A673 (cell line): ENCODE measurements around the gene EXOC6. TPM values are rescaled to one million over a fixed set of nuclear protein-coding genes. Genes with fewer than 3 reads are reported as not detected.

Source experiments
- BruUV-seq: library from RNA; stranded (reverse); fragments of 400-500 nt; replicated peaks from 2 replicates; lab custom pipeline; 2021; lab: Mats Ljungman, UMichigan
- CTCF ChIA-PET: fragments of 300-600 bp; sonication (Branson Sonifier 250); formaldehyde crosslinking; loops from one replicate; lab custom pipeline; 2022; ENCODE audit warnings: antibody characterized with exemption; lab: Charles Lee
- POLR2A ChIA-PET: fragments of 300-600 bp; sonication (Branson Sonifier 250); formaldehyde crosslinking; loops from one replicate; lab custom pipeline; 2022; ENCODE audit warnings: antibody characterized with exemption; ENCODE audit not compliant: low non-redundant PET; lab: Charles Lee
- DNase-seq: peaks from one replicate; pipeline ENCODE4 v3.0.0-alpha.2; 2015; ENCODE audit warnings: low spot score
- H3K27ac ChIP-seq: fragments of 200-600 bp; sonication (generic); 2 replicates; pipeline ENCODE4 v1.5.1; 2016; ENCODE audit warnings: mixed run types, low read depth, mild to moderate bottlenecking, mixed read lengths, antibody characterized with exemption, low read length; ENCODE audit not compliant: poor library complexity, severe bottlenecking
- H3K27me3 ChIP-seq: fragments of 200-600 bp; sonication (generic); replicated peaks from 2 replicates; pipeline ENCODE4 v1.6.1; 2017; ENCODE audit warnings: mixed run types, low read depth, mild to moderate bottlenecking, mixed read lengths, antibody characterized with exemption, low read length; ENCODE audit not compliant: insufficient read depth, poor library complexity
- H3K36me3 ChIP-seq: fragments of 200-600 bp; sonication (generic); 2 replicates; pipeline ENCODE4 v1.6.1; 2016; ENCODE audit warnings: mixed run types, mild to moderate bottlenecking, mixed read lengths, antibody characterized with exemption, low read length; ENCODE audit not compliant: insufficient read depth, poor library complexity, severe bottlenecking
- H3K4me1 ChIP-seq: fragments of 200-600 bp; sonication (generic); 2 replicates; pipeline ENCODE4 v1.6.1; 2017; ENCODE audit warnings: mixed run types, mild to moderate bottlenecking, mixed read lengths, antibody characterized with exemption, low read length; ENCODE audit not compliant: insufficient read depth, poor library complexity, severe bottlenecking
- H3K4me3 ChIP-seq: fragments of 200-600 bp; sonication (generic); 2 replicates; pipeline ENCODE4 v1.5.1; 2016; ENCODE audit warnings: low read depth, mixed run types, mild to moderate bottlenecking, mixed read lengths, low read length; ENCODE audit not compliant: poor library complexity, severe bottlenecking
- H3K9me3 ChIP-seq: fragments of 200-600 bp; sonication (generic); 2 replicates; pipeline ENCODE4 v1.6.1; 2016; ENCODE audit warnings: mixed run types, low read depth, mild to moderate bottlenecking, mixed read lengths, antibody characterized with exemption, low read length; ENCODE audit not compliant: poor library complexity, severe bottlenecking
- CTCF ChIP-seq: fragments of 300-800, 200-600 bp; sonication (generic); conservative IDR thresholded peaks from 2 replicates; pipeline ENCODE4 v1.5.1; 2017; ENCODE audit warnings: low read depth, mild to moderate bottlenecking, antibody characterized with exemption, low read length, moderate library complexity, mixed read lengths
- EZH2 ChIP-seq: fragments of 200-600 bp; sonication (generic); IDR thresholded peaks from 2 replicates; pipeline ENCODE4 v1.6.1; 2017; ENCODE audit warnings: borderline replicate concordance, low read depth, mild to moderate bottlenecking, mixed read lengths, antibody characterized with exemption, low read length; ENCODE audit not compliant: poor library complexity, severe bottlenecking
- intact Hi-C: fragments of 100-400 bp; cut with micrococcal nuclease; formaldehyde crosslinking; loops from one replicate; pipeline ENCODE4 v1.10.0; 2022; ENCODE audit not compliant: unreplicated experiment
- total RNA-seq: library from RNA; stranded (reverse); gene quantifications from 2 replicates; pipeline ENCODE4 v1.2.3, GENCODE V29; 2021

Gene EXOC6
- total RNA-seq, 1 experiment from 2014 or later: 35.0 TPM

GRCh38 chr10:93060887-93061593 lies 212.7 kb downstream of the EXOC6 start:
- ChIA-PET POLR2A (interaction anchor here (0.6 kb wide), 1 partner anchor 52 kb away, joined by 4 read pairs; no protein-coding TSS in a partner anchor), CTCF (no interaction called here)
- Histone ChIP-seq H3K27me3 (peaks cover 17% of the 10 kb centered on the region), H3K9me3 (no peaks in the 10 kb centered on the region), H3K4me1 (no peaks in the 10 kb centered on the region), H3K4me3 (no peak overlapping the region), H3K36me3 (no peaks in the 10 kb centered on the region), H3K27ac (no peak overlapping the region)
- TF ChIP-seq EZH2 (no peak), CTCF (no peak)
- no peak for DNase-seq
- no TSS peak for BruUV-seq
- intact Hi-C loops: no loop called here

GRCh38 chr10:93061594-93062513 lies 213.5 kb downstream of the EXOC6 start:
- no peak for DNase-seq
- no peak overlapping the region for H3K27ac ChIP-seq
- no TSS peak for BruUV-seq
- peak overlapping the region; percentile 15 for H3K4me3 ChIP-seq
- TF ChIP-seq EZH2: no peak
- no peak for TF ChIP-seq CTCF
- H3K36me3 ChIP-seq: no peaks in the 10 kb centered on the region
- H3K9me3 ChIP-seq: no peaks in the 10 kb centered on the region
- POLR2A ChIA-PET: interaction anchor here (0.6 kb wide), 1 partner anchor 53 kb away, joined by 4 read pairs; no protein-coding TSS in a partner anchor
- H3K27me3 ChIP-seq: peaks cover 25% of the 10 kb centered on the region
- CTCF ChIA-PET: no interaction called here
- intact Hi-C loops: no loop called here
- no peaks in the 10 kb centered on the region for H3K4me1 ChIP-seq

DNA sequence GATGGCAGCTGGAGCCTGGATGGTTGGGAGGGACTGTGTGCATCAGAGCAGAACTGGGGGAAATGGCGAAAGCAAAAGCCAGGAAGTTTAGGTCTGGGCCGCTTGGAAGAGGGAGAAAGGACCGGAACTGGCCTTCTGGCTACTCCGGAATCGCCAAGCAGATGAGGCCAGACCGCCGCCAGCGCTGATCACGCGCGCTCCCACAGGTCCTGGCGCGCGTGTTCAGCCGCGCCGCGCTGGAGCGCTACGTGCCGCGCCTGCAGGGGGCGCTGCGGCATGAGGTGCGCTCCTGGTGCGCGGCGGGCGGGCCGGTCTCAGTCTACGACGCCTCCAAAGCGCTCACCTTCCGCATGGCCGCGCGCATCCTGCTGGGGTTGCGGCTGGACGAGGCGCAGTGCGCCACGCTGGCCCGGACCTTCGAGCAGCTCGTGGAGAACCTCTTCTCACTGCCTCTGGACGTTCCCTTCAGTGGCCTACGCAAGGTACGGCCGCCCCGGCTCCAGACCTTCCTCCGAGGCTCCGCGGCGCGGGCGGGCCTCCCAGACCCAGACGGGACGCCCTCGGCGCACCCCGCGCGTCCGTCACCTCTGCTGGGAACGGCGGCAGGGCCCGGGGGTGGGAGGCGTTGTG lies 214.3 kb downstream of the EXOC6 start:
- peak overlapping the region; percentile 15 for H3K4me3 ChIP-seq
- H3K4me1 ChIP-seq: no peaks in the 10 kb centered on the region
- no peaks in the 10 kb centered on the region for H3K36me3 ChIP-seq
- peaks cover 33% of the 10 kb centered on the region for H3K27me3 ChIP-seq
- ChIA-PET POLR2A (no interaction called here), CTCF (no interaction called here)
- intact Hi-C loops: no loop called here
- BruUV-seq: no TSS peak
- peak; percentile 59 for TF ChIP-seq CTCF
- TF ChIP-seq EZH2: no peak
- no peaks in the 10 kb centered on the region for H3K9me3 ChIP-seq
- no peak overlapping the region for H3K27ac ChIP-seq
- peak; percentile 46 for DNase-seq
